Body of pancreas (tissue), 4 donors: ENCODE results near the gene GCNT1.

Experiments
- CTCF ChIP-seq, 7 experiments: fragments of 450-650 bp in 4 of 7; fragments of 200-600 bp in 3 of 7; sonication (generic) in 3 of 7; IDR thresholded peaks; one replicate each; pipeline ENCODE4 v1.5.1; 2016 to 2019; ENCODE audit warnings: antibody characterized with exemption in 7 of 7
- POLR2A ChIP-seq, 3 donors: fragments of 450-650 bp; IDR thresholded peaks; one replicate each; pipeline ENCODE4 v1.6.1; 2016; ENCODE audit warnings: antibody characterized with exemption in 3 of 3, mild to moderate bottlenecking in 2 of 3

GRCh38 chr9:76448501-76448900 lies 10.5 kb upstream of the GCNT1 start:
- TF ChIP-seq CTCF (IDR thresholded peaks at IDR 0.05): no peak
- TF ChIP-seq POLR2A (IDR thresholded peaks at IDR 0.05): no peak
